Muscle of leg (tissue), 9 donors: Measurements from ENCODE around the gene TEX36. TPM values are rescaled to one million over a fixed set of nuclear protein-coding genes. Genes with fewer than 3 reads are reported as not detected.

ENCODE experiments used
- polyA plus RNA-seq, 8 donors: library from polyadenylated mRNA; unstranded; fragments of 120-200 nt; gene quantifications; one replicate each; pipeline versions ENCODE4 v1.2.1 to v1.2.3, GENCODE V29; 2013; ENCODE audit warnings: inconsistent platforms in 1 of 8, low replicate concordance in 1 of 8; ENCODE audit not compliant: insufficient read length in 8 of 8, insufficient read depth in 1 of 8
- total RNA-seq: library from RNA; stranded (reverse); fragments of 120-200 nt; gene quantifications from one replicate; pipeline ENCODE4 v1.2.4, GENCODE V29; 2013

Gene TEX36
- total and polyA plus RNA-seq, 9 donors = 0.50 TPM; not detected in 8

Other genes with a start within 250 kb of the TEX36 start
- gene EDRF1, start 36.5 kb upstream of the TEX36 start, total RNA-seq = 23.3 TPM
- gene EDRF1, start 36.5 kb upstream of the TEX36 start, polyA plus RNA-seq = 10 to 100 TPM; 15.7 to 27.7 (median 19.6) TPM
- gene MMP21, start 92.7 kb upstream of the TEX36 start, total RNA-seq = 0.18 TPM
- 1 to 10 TPM in 1 of 8 donors, under 1 TPM in 7; 0.20 to 1.3 (median 0.31) TPM for gene MMP21, start 92.7 kb upstream of the TEX36 start, polyA plus RNA-seq
- 60.1 TPM for gene UROS, start 140.1 kb upstream of the TEX36 start, total RNA-seq
- gene UROS, start 140.1 kb upstream of the TEX36 start, polyA plus RNA-seq = 10 to 100 TPM; 45.2 to 64.4 (median 53.4) TPM
- gene BCCIP, start 140.4 kb upstream of the TEX36 start, total RNA-seq = 42.5 TPM
- gene BCCIP, start 140.4 kb upstream of the TEX36 start, polyA plus RNA-seq = 10 to 100 TPM; 59.9 to 67.2 (median 62.3) TPM
- gene DHX32, start 198.1 kb upstream of the TEX36 start, total RNA-seq = 22.0 TPM
- gene DHX32, start 198.1 kb upstream of the TEX36 start, polyA plus RNA-seq = 10 to 100 TPM; 17.0 to 21.8 (median 17.9) TPM
- gene FANK1, start 213.4 kb upstream of the TEX36 start, total RNA-seq = 0.80 TPM
- 1 to 10 TPM in 2 of 8 donors, under 1 TPM in 6; 0.36 to 1.6 (median 0.61) TPM for gene FANK1, start 213.4 kb upstream of the TEX36 start, polyA plus RNA-seq